Stimulated activated CD8-positive, alpha-beta memory T cell treated with anti-CD3 and anti-CD28 coated beads, Interleukin-12 subunit alpha, Interleukin-12 subunit beta, amount 100 ng/mL, for 24 hours (primary cell): Measurements from ENCODE around the gene TBC1D2B.

Experiments used
- DNase-seq: peaks from one replicate; pipeline ENCODE4 v3.0.0-alpha.2; 2020; ENCODE audit errors: extremely low read depth

TBC1D2B gene

DNA sequence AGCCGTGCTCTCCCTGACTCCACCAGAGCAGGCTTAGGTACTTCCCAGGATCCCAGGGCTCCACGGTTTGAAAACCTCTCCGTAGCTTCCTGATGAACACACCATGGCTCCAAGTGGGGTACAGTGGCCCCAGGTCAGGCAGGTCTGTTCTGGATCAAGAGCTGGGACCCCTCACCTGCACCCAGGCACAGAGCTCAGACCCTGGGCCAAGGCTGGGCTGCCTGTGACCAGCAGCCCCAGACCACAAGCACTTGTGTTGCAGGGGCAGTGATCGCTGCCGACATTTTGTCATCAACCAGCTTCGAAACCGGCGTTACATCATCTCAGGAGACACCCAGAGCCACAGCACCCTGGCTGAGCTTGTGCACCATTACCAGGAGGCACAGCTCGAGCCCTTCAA lies 20.2 kb upstream of the TBC1D2B start:
- no peak for DNase-seq

GRCh38 chr15:78093242-78094020 lies 15.9 kb upstream of the TBC1D2B start:
- no peak for DNase-seq

GRCh38 chr15:78092261-78093041 lies 14.9 kb upstream of the TBC1D2B start, which contains the start of gene SH2D7:
SH2D7 (plus strand) TSS chr15:78092561; CDS start chr15:78092585, 24 bp downstream.
- no peak for DNase-seq

DNA sequence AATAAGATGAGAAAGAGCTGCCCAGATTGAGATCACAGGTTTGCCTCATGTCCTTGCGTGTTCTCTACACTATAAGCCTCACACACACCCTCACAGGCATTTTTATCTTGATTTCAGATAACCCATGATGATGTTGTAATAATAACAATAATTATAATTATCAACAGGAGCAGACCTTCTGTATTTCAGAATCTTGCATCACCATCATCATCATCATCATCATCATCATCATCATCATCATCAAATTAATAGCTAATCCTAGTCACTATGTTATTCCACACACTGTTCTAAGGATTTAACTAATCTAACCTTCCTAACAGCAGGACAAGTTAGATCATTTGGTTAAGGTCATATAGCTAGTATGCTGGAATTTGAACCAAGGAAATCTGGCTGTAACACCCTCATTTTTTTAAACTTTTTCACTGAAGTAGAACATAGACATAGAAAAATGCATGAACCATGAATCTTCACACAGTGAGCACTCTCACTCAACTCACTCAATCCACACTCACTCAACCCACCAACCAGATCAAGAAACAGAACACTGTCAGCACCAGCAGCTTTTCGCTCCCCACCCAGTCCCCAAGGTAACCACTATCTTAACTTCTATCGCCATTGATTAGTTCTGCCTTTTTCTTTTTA lies 13.0 kb upstream of the TBC1D2B start:
- DNase-seq, result no peak

DNA sequence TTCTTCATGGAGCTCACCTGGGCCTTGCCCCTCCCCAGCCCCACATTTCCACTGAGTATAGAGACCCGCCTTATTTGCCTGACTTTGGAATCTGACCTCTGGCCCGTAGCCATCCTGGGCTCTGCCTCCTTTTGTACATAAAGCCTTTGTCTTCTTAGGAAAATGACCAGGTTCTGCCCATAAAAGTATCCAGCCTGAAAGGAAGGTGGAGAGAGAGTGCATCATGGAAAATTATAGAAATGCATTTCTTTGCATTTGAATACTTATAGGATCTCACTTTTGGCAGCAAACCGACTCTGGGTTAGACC lies 11.2 kb upstream of the TBC1D2B start:
- no peak for DNase-seq

DNA sequence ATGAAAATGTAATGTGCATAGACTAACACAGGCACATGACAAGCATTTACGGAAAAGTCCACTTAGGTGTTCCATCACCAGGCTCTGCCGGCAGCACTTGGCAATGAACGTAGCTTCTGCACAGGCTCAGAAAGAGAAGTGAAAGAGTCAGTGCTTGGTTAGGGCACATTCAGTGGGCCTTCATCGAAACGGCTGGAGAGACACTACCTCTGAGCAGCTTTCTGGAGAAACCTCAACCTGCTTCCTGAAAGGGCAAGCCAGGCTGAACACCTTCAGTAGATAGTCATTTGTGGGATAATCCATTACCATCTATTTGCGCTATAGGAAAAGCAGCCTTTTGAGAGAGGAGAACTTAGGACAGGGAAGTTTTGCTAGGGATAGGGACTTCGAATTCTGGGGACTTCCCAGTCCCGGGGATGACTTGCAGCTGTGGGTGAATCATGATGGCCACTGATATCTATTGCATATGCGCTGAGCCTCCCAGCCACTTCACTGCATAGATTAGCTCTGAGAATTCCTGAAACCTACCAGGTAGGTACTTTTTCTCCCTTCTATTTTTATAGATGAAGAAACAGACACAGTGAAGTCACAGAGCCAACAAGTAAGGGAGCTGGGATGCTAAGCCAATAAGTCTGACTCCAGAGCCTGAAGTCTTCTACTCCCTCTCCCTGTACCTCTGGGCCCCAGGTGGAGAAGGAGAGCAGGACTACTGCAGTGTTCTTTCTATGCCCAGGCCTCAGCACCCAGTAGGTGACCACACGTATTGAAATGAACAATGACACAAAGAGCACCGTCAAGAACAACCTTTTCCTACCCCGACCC lies 10.7 kb upstream of the TBC1D2B start:
- no peak for DNase-seq

DNA sequence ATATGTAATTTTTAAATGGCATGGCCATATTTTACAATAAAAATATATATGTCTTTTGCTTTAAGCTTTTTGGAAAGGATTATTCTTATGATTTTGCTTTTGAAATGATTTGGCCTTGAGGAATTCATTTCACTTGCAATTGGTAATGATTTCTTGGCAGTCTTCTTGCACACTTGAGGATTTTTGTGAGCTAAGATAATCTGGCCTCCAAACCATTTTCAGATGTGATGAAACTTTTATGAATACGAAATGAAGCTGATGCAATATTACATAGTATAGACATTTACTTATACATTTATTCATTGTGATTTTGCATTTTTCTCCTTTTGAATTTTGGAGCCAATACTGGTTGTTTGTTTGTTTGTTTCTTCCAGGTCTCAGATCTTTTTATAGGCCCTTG lies 8.4 kb upstream of the TBC1D2B start:
- no peak for DNase-seq

DNA sequence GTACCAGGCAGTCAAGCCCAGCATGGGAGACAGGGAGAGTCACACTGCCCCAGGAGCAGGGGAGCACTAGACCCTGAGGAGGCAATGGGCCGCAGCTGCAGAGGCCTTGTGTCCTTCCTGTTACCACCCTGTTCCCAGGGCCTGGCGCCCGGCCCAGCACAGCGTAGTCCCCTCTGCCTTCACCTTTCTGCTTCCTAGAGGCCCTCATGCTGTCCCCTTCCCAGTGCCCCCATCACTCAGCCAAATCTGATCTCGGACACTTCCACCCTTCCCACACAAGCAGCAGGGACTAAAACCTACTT lies 6.9 kb upstream of the TBC1D2B start:
- DNase-seq, result no peak

DNA sequence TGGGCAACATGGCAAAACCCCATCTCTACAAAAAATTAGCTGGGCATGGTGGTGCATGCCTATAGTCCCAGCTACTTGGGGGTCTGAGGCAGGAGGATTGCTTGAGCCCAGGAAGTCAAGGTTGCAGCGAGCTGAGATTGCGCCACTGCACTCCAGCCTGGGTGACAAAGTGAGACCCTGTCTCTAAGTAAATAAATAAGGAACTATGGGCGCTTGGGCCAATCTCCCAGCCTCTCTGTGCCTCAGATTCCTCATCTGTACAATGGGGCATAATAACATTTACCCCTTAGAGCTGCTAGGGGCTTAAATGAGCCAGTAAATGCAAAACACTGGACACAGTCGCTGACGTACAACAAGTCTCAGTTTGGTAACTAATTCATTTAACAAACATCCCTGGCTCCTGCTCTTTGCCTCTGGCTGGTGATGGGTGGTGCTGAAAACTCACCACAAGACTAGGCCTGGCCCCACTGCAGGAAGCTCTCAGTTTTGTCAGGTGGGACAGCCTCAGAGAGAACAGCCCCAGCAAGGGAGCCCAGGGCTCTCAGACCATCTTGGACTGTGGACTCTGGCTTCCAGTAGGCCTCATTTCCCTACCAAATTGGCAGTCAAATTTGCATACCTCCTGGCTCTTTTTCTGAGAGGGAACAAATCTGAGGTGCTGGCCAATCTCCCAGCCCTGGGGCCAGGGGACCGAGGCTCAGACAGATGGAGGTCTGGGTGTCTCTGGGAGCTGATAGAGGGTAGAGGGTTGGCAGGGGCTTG lies 6.4 kb upstream of the TBC1D2B start:
- no peak for DNase-seq

GRCh38 chr15:78083186-78083585 lies 5.7 kb upstream of the TBC1D2B start:
- DNase-seq, result no peak

DNA sequence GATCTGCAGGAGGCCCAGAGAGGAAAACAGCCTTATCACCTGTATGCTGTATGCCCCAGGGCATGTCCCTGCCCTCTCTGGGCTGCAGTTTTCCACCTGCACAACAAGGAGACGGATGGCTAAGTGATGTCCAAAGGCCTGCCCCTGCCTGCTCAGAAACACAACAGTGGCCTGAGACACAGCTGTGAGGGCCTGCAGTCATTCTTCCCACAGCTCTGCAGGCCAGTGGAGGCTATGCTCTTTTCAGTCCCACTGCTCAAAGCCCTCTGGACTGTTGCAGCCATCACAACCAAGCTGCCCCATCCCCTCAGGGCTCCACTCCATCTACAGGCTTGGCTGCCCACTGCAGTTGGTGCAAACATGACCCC lies 5.2 kb upstream of the TBC1D2B start:
- DNase-seq, result no peak

- DNase-seq, result no peak
Measured at GRCh38 chr15:78082106-78082742, 4.7 kb upstream of the TBC1D2B start.

- no peak for DNase-seq
Measured at GRCh38 chr15:78080088-78080460, 2.6 kb upstream of the TBC1D2B start.

DNA sequence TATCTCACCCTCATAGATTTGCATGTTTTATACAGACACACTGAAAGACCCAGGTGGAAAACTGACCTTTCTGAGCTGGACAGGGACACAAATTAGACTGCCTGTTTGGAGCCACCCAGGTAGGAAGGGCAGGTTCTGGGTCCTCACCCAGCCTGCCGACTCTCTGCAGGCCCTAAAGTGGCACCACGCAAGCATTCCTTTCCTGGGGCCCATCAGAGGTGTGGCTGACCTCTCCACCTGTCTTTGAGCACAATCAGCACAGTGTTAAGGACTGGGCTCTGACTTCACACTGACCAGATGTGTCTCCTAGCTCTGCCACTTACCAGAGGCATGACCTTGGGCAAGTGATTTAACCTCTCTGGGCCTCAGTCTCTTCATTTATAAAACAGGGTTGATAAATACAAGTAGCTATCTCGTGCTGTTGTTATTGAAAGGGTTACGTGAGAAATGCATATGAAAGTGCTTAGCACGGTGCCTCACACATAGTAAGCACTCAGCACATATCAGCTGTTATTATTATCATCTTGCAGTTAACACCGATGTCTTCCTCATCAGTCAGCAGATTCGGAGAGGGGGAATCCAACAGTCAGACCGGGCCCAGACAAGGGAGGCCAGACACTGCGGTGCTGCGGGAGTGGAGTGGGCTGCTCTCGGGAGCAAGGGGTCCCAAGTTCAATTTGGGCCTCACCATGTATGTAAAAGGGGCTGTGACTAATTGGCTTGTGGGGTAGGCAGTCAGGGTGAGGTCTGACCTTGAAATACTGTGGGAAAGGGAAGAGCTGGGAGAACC lies 2.0 kb upstream of the TBC1D2B start:
- DNase-seq, result no peak

DNA sequence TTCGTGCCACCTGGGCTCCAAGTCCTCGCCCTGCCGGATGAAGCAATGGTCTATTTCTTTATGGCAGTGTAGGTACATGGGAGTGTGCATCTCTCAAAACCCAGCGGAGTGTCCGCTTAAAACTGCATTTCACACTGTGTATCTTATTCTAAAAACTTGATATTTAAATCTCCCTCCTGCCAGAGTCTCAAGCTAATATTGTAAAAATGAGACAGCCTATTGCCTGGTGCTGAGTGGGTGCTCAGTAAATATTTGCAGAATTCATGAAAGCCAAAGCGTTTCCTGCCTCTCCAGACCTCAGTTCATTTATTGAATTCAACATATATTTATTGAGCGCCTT lies 330 bp upstream of the TBC1D2B start:
- no peak for DNase-seq

DNA sequence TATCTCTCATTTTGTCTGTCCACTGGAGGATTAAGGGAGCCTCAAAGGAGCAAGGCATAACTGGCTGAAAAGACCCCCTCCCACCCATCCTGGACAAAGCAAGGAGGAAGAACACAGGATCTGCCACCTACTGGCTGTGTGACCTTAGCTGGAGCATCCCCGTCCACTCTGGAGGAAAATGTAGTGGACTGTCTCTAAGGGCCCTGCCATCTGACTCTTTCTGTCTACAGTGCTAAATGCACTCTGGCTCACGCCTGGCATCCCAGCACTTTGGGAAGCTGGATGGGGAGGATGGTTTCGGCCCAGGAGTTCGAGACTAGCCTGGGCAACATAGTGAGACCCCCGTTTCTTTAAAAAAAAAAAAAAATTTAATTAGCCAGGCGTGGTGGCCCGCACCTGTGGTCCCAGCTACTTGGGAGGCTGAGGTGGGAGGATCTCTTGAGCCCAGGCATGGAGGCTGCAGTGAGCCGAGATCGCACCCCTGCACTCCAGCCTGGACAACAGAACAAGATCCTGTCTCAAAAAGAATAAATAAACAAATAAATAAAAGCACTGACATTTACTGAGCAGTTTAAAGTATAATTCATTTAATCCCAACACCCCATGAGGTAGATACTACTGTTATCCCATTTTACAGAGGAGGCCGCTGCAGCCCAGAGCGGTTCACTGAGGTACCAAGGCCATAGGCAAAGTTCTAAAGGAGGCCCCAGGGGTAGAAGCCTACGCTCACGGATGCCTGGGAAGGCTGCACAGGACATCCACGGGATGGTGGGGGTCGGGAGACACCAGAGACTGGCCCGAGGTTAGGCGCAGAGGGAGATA lies 1.1 kb downstream of the TBC1D2B start:
- DNase-seq, result no peak

GRCh38 chr15:78075490-78076230 lies 1.9 kb downstream of the TBC1D2B start:
- DNase-seq, result no peak

- DNase-seq, result no peak
Measured at GRCh38 chr15:78073046-78073787, 4.3 kb downstream of the TBC1D2B start.
